NCI-H146 treated with DMSO at 0.1 percent for 48 hours (cell line): Measurements from ENCODE around the gene MAPK8IP3.
"Not testable (repeated sequence)": the region's sequence is repeated elsewhere in the genome, so short reads cannot be mapped to it uniquely, and the experiment has no call there.

Source experiments
- DNase-seq: peaks from one replicate; lab custom pipeline; 2025; ENCODE audit not compliant: unreplicated experiment; lab: John Stamatoyannopoulos, UW

Gene MAPK8IP3

GRCh38 chr16:1676661-1677060 is 29.3 kb upstream of the MAPK8IP3 start:
- DNase-seq = no peak

GRCh38 chr16:1677339-1677738 is 28.7 kb upstream of the MAPK8IP3 start:
- DNase-seq = no peak

- DNase-seq = peak; percentile 97
Observed at GRCh38 chr16:1677942-1678499, 28.0 kb upstream of the MAPK8IP3 start, which contains the start of gene JPT2. JPT2 (plus strand) TSS chr16:1678279; CDS start chr16:1678313, 34 bp downstream.

GRCh38 chr16:1678500-1679098 is 27.4 kb upstream of the MAPK8IP3 start:
- DNase-seq = no peak

GRCh38 chr16:1680361-1680760 is 25.6 kb upstream of the MAPK8IP3 start:
- DNase-seq = no peak

- DNase-seq = no peak
Observed at GRCh38 chr16:1681032-1681431, 25.0 kb upstream of the MAPK8IP3 start.

GRCh38 chr16:1687427-1688316 is 18.3 kb upstream of the MAPK8IP3 start:
- DNase-seq = no peak

GRCh38 chr16:1688807-1689560 is 17.0 kb upstream of the MAPK8IP3 start:
- DNase-seq = no peak

GRCh38 chr16:1689853-1690252 is 16.1 kb upstream of the MAPK8IP3 start:
- DNase-seq = no peak

GRCh38 chr16:1690810-1691209 is 15.2 kb upstream of the MAPK8IP3 start:
- DNase-seq = no peak

- no peak for DNase-seq
Observed at GRCh38 chr16:1691276-1691675, 14.7 kb upstream of the MAPK8IP3 start.

- DNase-seq = no peak
Observed at GRCh38 chr16:1691956-1692355, 14.0 kb upstream of the MAPK8IP3 start.

GRCh38 chr16:1696863-1697262 is 9.1 kb upstream of the MAPK8IP3 start:
- DNase-seq = no peak

GRCh38 chr16:1698680-1699079 is 7.3 kb upstream of the MAPK8IP3 start:
- DNase-seq = no peak

GRCh38 chr16:1700246-1700645 is 5.7 kb upstream of the MAPK8IP3 start:
- DNase-seq = no peak

- DNase-seq = no peak
Observed at GRCh38 chr16:1701216-1701878, 4.6 kb upstream of the MAPK8IP3 start.

GRCh38 chr16:1705324-1705687 is 689 bp upstream of the MAPK8IP3 start:
- DNase-seq = not testable (repeated sequence)

- no peak for DNase-seq
Observed at GRCh38 chr16:1706386-1707192, 594 bp downstream of the MAPK8IP3 start.

- no peak for DNase-seq
Observed at GRCh38 chr16:1707193-1707790, 1.3 kb downstream of the MAPK8IP3 start.
